GM21786 (cell line): Measurements from ENCODE around the gene SP140L.
A peak's percentile ranks its signal among the peaks of the same experiment; 100 is the strongest.
"Not testable (repeated sequence)": the region's sequence is repeated elsewhere in the genome, so short reads cannot be mapped to it uniquely, and the experiment has no call there.

ENCODE experiments used
- ATAC-seq: cut with Tn5 transposase; IDR thresholded peaks from one replicate; pipeline ENCODE4 v1.9.1; 2021; ENCODE audit not compliant: unreplicated experiment

SP140L gene

GRCh38 chr2:230323385-230324106, 3.4 kb upstream of the SP140L start:
- ATAC-seq = no peak

GRCh38 chr2:230324503-230324902, 2.5 kb upstream of the SP140L start:
- ATAC-seq = no peak

- no peak for ATAC-seq
Measured at GRCh38 chr2:230325316-230326243, 1.4 kb upstream of the SP140L start.

- ATAC-seq = peak; percentile 74
Measured at GRCh38 chr2:230327418-230328154, 593 bp downstream of the SP140L start.

- ATAC-seq = no peak
Measured at GRCh38 chr2:230328155-230328458, 1.1 kb downstream of the SP140L start.

GRCh38 chr2:230329946-230330605, 3.1 kb downstream of the SP140L start:
- no peak for ATAC-seq

- no peak for ATAC-seq
Measured at GRCh38 chr2:230330725-230331124, 3.7 kb downstream of the SP140L start.

GRCh38 chr2:230335461-230335863, 8.5 kb downstream of the SP140L start:
- ATAC-seq = no peak

- no peak for ATAC-seq
Measured at GRCh38 chr2:230335864-230336506, 9.0 kb downstream of the SP140L start.

GRCh38 chr2:230341936-230342528, 15.0 kb downstream of the SP140L start:
- not testable (repeated sequence) for ATAC-seq

- ATAC-seq = not testable (repeated sequence)
Measured at GRCh38 chr2:230343041-230343624, 16.1 kb downstream of the SP140L start.

GRCh38 chr2:230343747-230344146, 16.8 kb downstream of the SP140L start:
- no peak for ATAC-seq

- no peak for ATAC-seq
Measured at GRCh38 chr2:230346465-230346864, 19.5 kb downstream of the SP140L start.

GRCh38 chr2:230346921-230347533, 20.0 kb downstream of the SP140L start:
- ATAC-seq = no peak

- peak; percentile 70 for ATAC-seq
Measured at GRCh38 chr2:230347659-230348305, 20.8 kb downstream of the SP140L start.

- ATAC-seq = no peak
Measured at GRCh38 chr2:230348787-230349186, 21.8 kb downstream of the SP140L start.

GRCh38 chr2:230356084-230356483, 29.1 kb downstream of the SP140L start:
- ATAC-seq = no peak

- no peak for ATAC-seq
Measured at GRCh38 chr2:230358305-230358704, 31.3 kb downstream of the SP140L start.

GRCh38 chr2:230360028-230360427, 33.0 kb downstream of the SP140L start:
- no peak for ATAC-seq
